Measurements from ENCODE around the gene VTCN1.

Gene VTCN1

DNA sequence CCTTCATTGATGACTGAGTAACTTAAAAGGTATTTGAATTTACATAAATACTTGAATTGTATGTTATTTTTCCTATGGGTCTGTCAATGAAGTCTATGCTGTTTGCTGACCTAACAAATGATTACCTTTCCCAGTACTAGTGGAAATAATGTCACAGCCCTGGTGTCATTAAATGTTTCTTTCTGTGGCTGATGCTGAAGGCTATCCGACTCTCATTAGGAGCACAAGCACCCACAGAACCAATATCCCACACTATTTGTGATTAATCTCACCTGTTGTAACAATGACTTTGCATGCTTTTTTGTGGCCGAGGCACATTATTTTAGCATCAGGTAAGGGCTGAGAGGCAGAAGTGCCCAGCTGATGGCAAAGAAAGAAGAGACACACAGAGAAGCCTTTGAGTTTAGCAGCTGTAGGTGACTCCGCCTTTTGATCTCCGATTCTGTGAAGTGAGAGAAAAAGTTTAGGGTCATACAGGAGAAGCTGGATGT, 63.3 kb downstream of the VTCN1 start:
- no peak overlapping the region for H3K4me3 ChIP-seq (replicated peaks; ENCODE audit: low read depth, low read length)
- TF ChIP-seq, protein P1, sequence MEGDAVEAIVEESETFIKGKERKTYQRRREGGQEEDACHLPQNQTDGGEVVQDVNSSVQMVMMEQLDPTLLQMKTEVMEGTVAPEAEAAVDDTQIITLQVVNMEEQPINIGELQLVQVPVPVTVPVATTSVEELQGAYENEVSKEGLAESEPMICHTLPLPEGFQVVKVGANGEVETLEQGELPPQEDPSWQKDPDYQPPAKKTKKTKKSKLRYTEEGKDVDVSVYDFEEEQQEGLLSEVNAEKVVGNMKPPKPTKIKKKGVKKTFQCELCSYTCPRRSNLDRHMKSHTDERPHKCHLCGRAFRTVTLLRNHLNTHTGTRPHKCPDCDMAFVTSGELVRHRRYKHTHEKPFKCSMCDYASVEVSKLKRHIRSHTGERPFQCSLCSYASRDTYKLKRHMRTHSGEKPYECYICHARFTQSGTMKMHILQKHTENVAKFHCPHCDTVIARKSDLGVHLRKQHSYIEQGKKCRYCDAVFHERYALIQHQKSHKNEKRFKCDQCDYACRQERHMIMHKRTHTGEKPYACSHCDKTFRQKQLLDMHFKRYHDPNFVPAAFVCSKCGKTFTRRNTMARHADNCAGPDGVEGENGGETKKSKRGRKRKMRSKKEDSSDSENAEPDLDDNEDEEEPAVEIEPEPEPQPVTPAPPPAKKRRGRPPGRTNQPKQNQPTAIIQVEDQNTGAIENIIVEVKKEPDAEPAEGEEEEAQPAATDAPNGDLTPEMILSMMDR (IDR thresholded peaks at IDR 0.05; ENCODE audit: low read depth, low read length, missing control alignments): no peak
- no peak for DNase-seq (ENCODE audit: extremely low read depth, low read depth)

- DNase-seq (ENCODE audit: extremely low read depth, low read depth): peak; percentile 59
- H3K4me3 ChIP-seq (replicated peaks; ENCODE audit: low read depth, low read length): no peak overlapping the region
- TF ChIP-seq, protein P1 (IDR thresholded peaks at IDR 0.05; ENCODE audit: low read depth, low read length, missing control alignments): no peak
Measured at GRCh38 chr1:117146575-117147340, 64.0 kb downstream of the VTCN1 start.

DNA sequence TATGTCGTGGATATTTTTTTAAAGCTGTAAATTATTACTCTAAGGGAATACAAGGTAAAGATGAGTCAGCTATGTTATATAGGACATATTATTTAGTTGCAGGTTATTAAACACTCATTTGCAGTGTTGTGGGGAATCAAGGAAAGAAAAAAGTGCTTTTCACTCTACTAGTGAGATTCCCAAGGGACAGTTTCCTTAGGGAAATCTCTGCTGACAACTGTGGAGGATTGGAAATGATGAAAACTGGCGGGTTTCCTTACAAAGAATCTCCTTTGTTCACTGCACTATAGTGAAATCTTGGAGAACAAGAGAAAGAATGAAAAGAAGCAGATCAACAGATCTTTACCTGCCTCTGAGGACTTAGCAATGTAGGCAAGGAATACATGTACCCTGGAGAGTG, 64.7 kb downstream of the VTCN1 start:
- H3K4me3 ChIP-seq (replicated peaks; ENCODE audit: low read depth, low read length): no peak overlapping the region
- TF ChIP-seq, protein P1 (IDR thresholded peaks at IDR 0.05; ENCODE audit: low read depth, low read length, missing control alignments): no peak
- no peak for DNase-seq (ENCODE audit: extremely low read depth, low read depth)

DNA sequence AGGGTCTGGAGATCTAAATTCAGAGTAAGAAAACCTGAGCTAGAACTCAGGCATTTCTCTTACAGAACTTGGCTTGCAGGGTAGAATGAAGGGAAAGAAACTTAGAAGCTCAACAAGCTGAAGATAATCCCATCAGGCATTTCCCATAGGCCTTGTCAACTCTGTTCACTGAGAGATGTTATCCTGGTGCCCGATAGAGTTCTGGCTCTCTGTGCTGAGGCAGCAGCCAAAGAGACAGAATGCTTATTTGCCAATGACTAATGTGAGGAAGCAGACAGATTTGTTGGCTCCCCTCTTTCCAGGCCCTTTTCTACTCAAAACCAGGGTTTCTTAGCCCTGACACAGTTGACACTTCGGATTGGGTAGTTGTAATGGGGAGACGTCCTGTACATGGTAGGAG, 66.9 kb downstream of the VTCN1 start:
- DNase-seq (ENCODE audit: extremely low read depth, low read depth): no peak
- no peak overlapping the region for H3K4me3 ChIP-seq (replicated peaks; ENCODE audit: low read depth, low read length)
- TF ChIP-seq, protein P1 (IDR thresholded peaks at IDR 0.05; ENCODE audit: low read depth, low read length, missing control alignments): no peak

DNA sequence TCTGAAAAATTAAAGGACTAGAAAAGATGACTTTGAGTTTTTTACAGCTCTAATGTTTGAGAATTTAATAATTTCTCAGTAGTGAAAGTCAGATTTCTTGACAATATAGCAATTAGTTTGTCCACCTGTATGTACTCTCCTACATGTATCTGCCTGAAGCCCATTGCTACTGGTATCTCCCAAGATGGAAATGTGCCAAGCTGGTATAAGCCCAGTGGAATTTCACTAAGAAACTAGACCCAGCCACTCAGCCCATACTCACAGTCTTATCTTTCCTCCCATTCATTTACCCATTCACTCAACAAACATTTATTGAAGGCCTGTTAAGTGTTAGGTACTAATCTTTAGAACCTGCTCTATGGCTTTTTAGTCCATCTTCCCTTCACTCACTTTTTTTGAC, 67.6 kb downstream of the VTCN1 start:
- DNase-seq (ENCODE audit: extremely low read depth, low read depth): no peak
- TF ChIP-seq, protein P1 (IDR thresholded peaks at IDR 0.05; ENCODE audit: low read depth, low read length, missing control alignments): no peak
- no peak overlapping the region for H3K4me3 ChIP-seq (replicated peaks; ENCODE audit: low read depth, low read length)

DNA sequence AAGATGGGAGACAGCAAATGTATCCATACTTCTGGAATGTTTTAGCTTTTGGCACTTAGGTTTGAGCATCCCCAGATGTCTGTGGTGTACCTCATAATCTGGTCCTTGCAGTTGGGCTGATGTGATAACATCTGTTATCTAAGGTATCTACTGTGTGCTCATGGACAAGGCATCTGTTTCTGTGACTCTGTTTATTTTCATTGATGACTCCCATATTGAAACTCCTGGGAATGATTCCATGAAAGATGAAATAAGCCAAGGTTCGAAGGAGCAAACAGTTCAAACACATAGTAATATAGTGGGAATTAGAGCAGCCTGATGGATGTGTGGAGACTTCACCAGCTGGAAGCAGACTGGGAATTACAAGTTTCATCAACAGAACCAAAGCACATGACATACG, 68.5 kb downstream of the VTCN1 start:
- no peak overlapping the region for H3K4me3 ChIP-seq (replicated peaks; ENCODE audit: low read depth, low read length)
- TF ChIP-seq, protein P1 (IDR thresholded peaks at IDR 0.05; ENCODE audit: low read depth, low read length, missing control alignments): no peak
- no peak for DNase-seq (ENCODE audit: extremely low read depth, low read depth)

All from HFF-Myc (cell line).